Measurements from ENCODE around the gene C2orf68. TPM values are rescaled to one million over a fixed set of nuclear protein-coding genes. Genes with fewer than 3 reads are reported as not detected.
"Not testable (repeated sequence)": the region's sequence is repeated elsewhere in the genome, so short reads cannot be mapped to it uniquely, and the experiment has no call there.

The C2orf68 gene
- total RNA-seq: 43.9 TPM
- polyA plus RNA-seq: 10 to 100 TPM; 17.4 to 20.6 (median 18.7) TPM

GRCh38 chr2:85611705-85612587, at the start of gene C2orf68:
C2orf68 (minus strand) TSS chr2:85612066; CDS start chr2:85611984, 82 bp downstream.
- Mint-ChIP-seq H3K4me3 (peak within 1 kb of the TSS; percentile 98 to 99 (median 99)), H3K27me3 (no peaks in the 10 kb centered on the region), H3K36me3 (peaks cover 17% of the 10 kb centered on the region), H3K9me3 (no peaks in the 10 kb centered on the region), H3K4me1 (peaks cover 4 to 50% (median 26%) of the 10 kb centered on the region in 4 donors), H3K27ac (peak within 1 kb of the TSS; percentile 93 to 97 (median 95))
- Histone ChIP-seq H3K4me1 (ENCODE audit: control insufficient read depth, insufficient read depth, low read length, poor library complexity, severe bottlenecking) (peaks cover 22% of the 10 kb centered on the region), H3K4me3 (ENCODE audit: low read depth, low read length) (peak within 1 kb of the TSS; percentile 92), H3K9me3 (ENCODE audit: control insufficient read depth in 2 of 2, low read length in 2 of 2) (no peaks in the 10 kb centered on the region), H3K27me3 (ENCODE audit: control insufficient read depth, insufficient read depth, low read length) (no peaks in the 10 kb centered on the region), H3K27ac (ENCODE audit: insufficient read depth, low read length, poor library complexity, severe bottlenecking) (peak within 1 kb of the TSS; percentile 76), H3K36me3 (ENCODE audit: control insufficient read depth, insufficient read depth, low read length) (peaks cover 23% of the 10 kb centered on the region)
- ATAC-seq (ENCODE audit: low read depth in 2 of 2) (peak; percentile 62 to 71), DNase-seq (peak; percentile 79 to 92 (median 82))

GRCh38 chr2:85661139-85661858, 49.4 kb upstream of the C2orf68 start:
- H3K27ac ChIP-seq (ENCODE audit: insufficient read depth, low read length, poor library complexity, severe bottlenecking): no peak overlapping the region
- no peaks in the 10 kb centered on the region for H3K27me3 Mint-ChIP-seq
- H3K9me3 Mint-ChIP-seq: no peaks in the 10 kb centered on the region
- H3K4me3 Mint-ChIP-seq: no peak overlapping the region
- DNase-seq (no peak), ATAC-seq (ENCODE audit: low read depth in 2 of 2) (no peak)
- H3K9me3 ChIP-seq (ENCODE audit: control insufficient read depth in 2 of 2, low read length in 2 of 2): no peaks in the 10 kb centered on the region
- peaks cover 0 to 5% (median 0%) of the 10 kb centered on the region in 4 donors for H3K4me1 Mint-ChIP-seq
- no peaks in the 10 kb centered on the region for H3K4me1 ChIP-seq (ENCODE audit: control insufficient read depth, insufficient read depth, low read length, poor library complexity, severe bottlenecking)
- H3K27ac Mint-ChIP-seq: no peak overlapping the region
- H3K27me3 ChIP-seq (ENCODE audit: control insufficient read depth, insufficient read depth, low read length): no peaks in the 10 kb centered on the region
- H3K4me3 ChIP-seq (ENCODE audit: low read depth, low read length): no peak overlapping the region
- H3K36me3 ChIP-seq (ENCODE audit: control insufficient read depth, insufficient read depth, low read length): peaks cover 4% of the 10 kb centered on the region
- H3K36me3 Mint-ChIP-seq: peaks cover 12% of the 10 kb centered on the region

GRCh38 chr2:85660725-85661124, 48.9 kb upstream of the C2orf68 start:
- H3K4me1 Mint-ChIP-seq: peaks cover 0 to 2% (median 0%) of the 10 kb centered on the region in 4 donors
- H3K4me3 ChIP-seq (ENCODE audit: low read depth, low read length): no peak overlapping the region
- H3K9me3 Mint-ChIP-seq: no peaks in the 10 kb centered on the region
- no peak overlapping the region for H3K27ac ChIP-seq (ENCODE audit: insufficient read depth, low read length, poor library complexity, severe bottlenecking)
- DNase-seq: no peak
- H3K36me3 Mint-ChIP-seq: peaks cover 16% of the 10 kb centered on the region
- ATAC-seq (ENCODE audit: low read depth in 2 of 2): no peak
- no peak overlapping the region for H3K27ac Mint-ChIP-seq
- H3K4me1 ChIP-seq (ENCODE audit: control insufficient read depth, insufficient read depth, low read length, poor library complexity, severe bottlenecking): no peaks in the 10 kb centered on the region
- H3K27me3 ChIP-seq (ENCODE audit: control insufficient read depth, insufficient read depth, low read length): no peaks in the 10 kb centered on the region
- H3K27me3 Mint-ChIP-seq: no peaks in the 10 kb centered on the region
- H3K9me3 ChIP-seq (ENCODE audit: control insufficient read depth in 2 of 2, low read length in 2 of 2): no peaks in the 10 kb centered on the region
- H3K4me3 Mint-ChIP-seq: peak overlapping the region in 1 of 4 donors; percentile 81
- H3K36me3 ChIP-seq (ENCODE audit: control insufficient read depth, insufficient read depth, low read length): peaks cover 5% of the 10 kb centered on the region

GRCh38 chr2:85660301-85660700, 48.4 kb upstream of the C2orf68 start:
- H3K9me3 ChIP-seq (ENCODE audit: control insufficient read depth in 2 of 2, low read length in 2 of 2); H3K4me3 ChIP-seq (ENCODE audit: low read depth, low read length); ATAC-seq (ENCODE audit: low read depth in 2 of 2); DNase-seq; H3K27ac ChIP-seq (ENCODE audit: insufficient read depth, low read length, poor library complexity, severe bottlenecking); H3K4me1 Mint-ChIP-seq; H3K36me3 ChIP-seq (ENCODE audit: control insufficient read depth, insufficient read depth, low read length); H3K27me3 Mint-ChIP-seq; H3K4me1 ChIP-seq (ENCODE audit: control insufficient read depth, insufficient read depth, low read length, poor library complexity, severe bottlenecking); H3K27ac Mint-ChIP-seq; H3K9me3 Mint-ChIP-seq; H3K27me3 ChIP-seq (ENCODE audit: control insufficient read depth, insufficient read depth, low read length): not testable (repeated sequence)
- peaks cover 16% of the 10 kb centered on the region for H3K36me3 Mint-ChIP-seq
- H3K4me3 Mint-ChIP-seq: peak overlapping the region in 1 of 4 donors; percentile 81

- Histone ChIP-seq H3K27me3 (ENCODE audit: control insufficient read depth, insufficient read depth, low read length) (no peaks in the 10 kb centered on the region), H3K27ac (ENCODE audit: insufficient read depth, low read length, poor library complexity, severe bottlenecking) (no peak overlapping the region), H3K36me3 (ENCODE audit: control insufficient read depth, insufficient read depth, low read length) (peaks cover 5% of the 10 kb centered on the region), H3K9me3 (ENCODE audit: control insufficient read depth in 2 of 2, low read length in 2 of 2) (no peaks in the 10 kb centered on the region), H3K4me1 (ENCODE audit: control insufficient read depth, insufficient read depth, low read length, poor library complexity, severe bottlenecking) (no peaks in the 10 kb centered on the region), H3K4me3 (ENCODE audit: low read depth, low read length) (no peak overlapping the region)
- Mint-ChIP-seq H3K27me3 (no peaks in the 10 kb centered on the region), H3K9me3 (no peaks in the 10 kb centered on the region), H3K27ac (no peak overlapping the region), H3K36me3 (peaks cover 16% of the 10 kb centered on the region), H3K4me1 (peaks cover 0 to 2% (median 0%) of the 10 kb centered on the region in 4 donors), H3K4me3 (no peak overlapping the region)
- ATAC-seq (ENCODE audit: low read depth in 2 of 2): peak in 1 of 2 donors; percentile 25
- DNase-seq: no peak
Measured at GRCh38 chr2:85659324-85659981, 47.6 kb upstream of the C2orf68 start.

GRCh38 chr2:85657399-85657798, 45.5 kb upstream of the C2orf68 start:
- not testable (repeated sequence) for H3K27ac Mint-ChIP-seq; ATAC-seq (ENCODE audit: low read depth in 2 of 2); H3K27me3 Mint-ChIP-seq; H3K27ac ChIP-seq (ENCODE audit: insufficient read depth, low read length, poor library complexity, severe bottlenecking); H3K4me3 ChIP-seq (ENCODE audit: low read depth, low read length); H3K4me3 Mint-ChIP-seq; DNase-seq; H3K4me1 Mint-ChIP-seq; H3K9me3 Mint-ChIP-seq; H3K9me3 ChIP-seq (ENCODE audit: control insufficient read depth in 2 of 2, low read length in 2 of 2); H3K4me1 ChIP-seq (ENCODE audit: control insufficient read depth, insufficient read depth, low read length, poor library complexity, severe bottlenecking); H3K27me3 ChIP-seq (ENCODE audit: control insufficient read depth, insufficient read depth, low read length)
- H3K36me3 ChIP-seq (ENCODE audit: control insufficient read depth, insufficient read depth, low read length): peaks cover 20% of the 10 kb centered on the region
- peaks cover 24% of the 10 kb centered on the region for H3K36me3 Mint-ChIP-seq

GRCh38 chr2:85656468-85656867, 44.6 kb upstream of the C2orf68 start:
- peaks cover 27% of the 10 kb centered on the region for H3K36me3 ChIP-seq (ENCODE audit: control insufficient read depth, insufficient read depth, low read length)
- H3K27ac ChIP-seq (ENCODE audit: insufficient read depth, low read length, poor library complexity, severe bottlenecking): no peak overlapping the region
- ATAC-seq (ENCODE audit: low read depth in 2 of 2) (no peak), DNase-seq (no peak)
- H3K9me3 ChIP-seq (ENCODE audit: control insufficient read depth in 2 of 2, low read length in 2 of 2): no peaks in the 10 kb centered on the region
- Mint-ChIP-seq H3K27me3 (no peaks in the 10 kb centered on the region), H3K4me3 (no peak overlapping the region), H3K9me3 (peaks cover 0 to 2% (median 0%) of the 10 kb centered on the region in 7 donors), H3K4me1 (peaks cover 0 to 2% (median 0%) of the 10 kb centered on the region in 4 donors), H3K27ac (no peak overlapping the region), H3K36me3 (peaks cover 28% of the 10 kb centered on the region)
- no peak overlapping the region for H3K4me3 ChIP-seq (ENCODE audit: low read depth, low read length)
- no peaks in the 10 kb centered on the region for H3K27me3 ChIP-seq (ENCODE audit: control insufficient read depth, insufficient read depth, low read length)
- no peaks in the 10 kb centered on the region for H3K4me1 ChIP-seq (ENCODE audit: control insufficient read depth, insufficient read depth, low read length, poor library complexity, severe bottlenecking)
